ENCODE measurements around the gene IMMP1L. TPM values are rescaled to one million over a fixed set of nuclear protein-coding genes. Genes with fewer than 3 reads are reported as not detected.
"Not testable (repeated sequence)": the region's sequence is repeated elsewhere in the genome, so short reads cannot be mapped to it uniquely, and the experiment has no call there.

The IMMP1L gene
- total RNA-seq, 3 donors from 2014 or later: 23.9 to 66.3 (median 27.2) TPM

DNA sequence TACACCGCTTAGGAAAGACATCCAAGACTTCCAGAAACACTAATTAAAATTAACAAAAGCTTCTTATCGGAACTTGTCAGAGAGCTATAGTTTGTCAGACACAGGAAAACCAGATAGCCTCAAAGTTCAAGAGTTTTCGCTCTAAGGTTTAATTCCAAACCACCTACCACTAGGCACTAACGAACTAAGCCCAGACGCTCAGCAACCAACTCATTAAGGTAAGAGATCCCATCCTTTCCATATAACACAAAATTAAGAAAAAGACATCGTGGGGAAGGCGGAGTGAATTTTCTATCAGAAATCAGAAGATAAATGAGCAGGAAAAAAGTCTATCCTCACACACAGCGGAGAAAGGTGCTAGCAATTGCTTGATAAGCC is 382 bp downstream of the IMMP1L start:
- DNase-seq (ENCODE audit: low spot score in 2 of 2): no peak
- no peak for TF ChIP-seq CTCF (IDR thresholded peaks at IDR 0.05)
- TF ChIP-seq POLR2A (IDR thresholded peaks at IDR 0.05): no peak
- TF ChIP-seq POLR2AphosphoS5 (IDR thresholded peaks at IDR 0.05): no peak
- Histone ChIP-seq H3K9me3 (no peaks in the 10 kb centered on the region), H3K4me3 (peak overlapping the region; percentile 87 to 92 (median 90)), H3K4me1 (peaks cover 0 to 6% of the 10 kb centered on the region in 2 donors), H3K27me3 (no peaks in the 10 kb centered on the region), H3K36me3 (no peaks in the 10 kb centered on the region), H3K27ac (peak overlapping the region; percentile 85 to 86)
- intact Hi-C loops (cut with DNase I; ENCODE audit: low total_unique reads): no loop called here

- Histone ChIP-seq H3K9me3 (no peaks in the 10 kb centered on the region), H3K4me3 (no peak overlapping the region), H3K36me3 (no peaks in the 10 kb centered on the region), H3K27ac (no peak overlapping the region), H3K27me3 (no peaks in the 10 kb centered on the region), H3K4me1 (no peaks in the 10 kb centered on the region)
- no peak for TF ChIP-seq POLR2AphosphoS5 (IDR thresholded peaks at IDR 0.05)
- TF ChIP-seq CTCF (IDR thresholded peaks at IDR 0.05): no peak
- TF ChIP-seq POLR2A (IDR thresholded peaks at IDR 0.05): no peak
- intact Hi-C loops (cut with DNase I; ENCODE audit: low total_unique reads): loop anchor here (2.0 kb wide), 1 partner anchor 48 kb away; no protein-coding TSS in a partner anchor
- DNase-seq (ENCODE audit: low spot score in 2 of 2): no peak
Observed at GRCh38 chr11:31500560-31500959, 8.9 kb downstream of the IMMP1L start.

DNA sequence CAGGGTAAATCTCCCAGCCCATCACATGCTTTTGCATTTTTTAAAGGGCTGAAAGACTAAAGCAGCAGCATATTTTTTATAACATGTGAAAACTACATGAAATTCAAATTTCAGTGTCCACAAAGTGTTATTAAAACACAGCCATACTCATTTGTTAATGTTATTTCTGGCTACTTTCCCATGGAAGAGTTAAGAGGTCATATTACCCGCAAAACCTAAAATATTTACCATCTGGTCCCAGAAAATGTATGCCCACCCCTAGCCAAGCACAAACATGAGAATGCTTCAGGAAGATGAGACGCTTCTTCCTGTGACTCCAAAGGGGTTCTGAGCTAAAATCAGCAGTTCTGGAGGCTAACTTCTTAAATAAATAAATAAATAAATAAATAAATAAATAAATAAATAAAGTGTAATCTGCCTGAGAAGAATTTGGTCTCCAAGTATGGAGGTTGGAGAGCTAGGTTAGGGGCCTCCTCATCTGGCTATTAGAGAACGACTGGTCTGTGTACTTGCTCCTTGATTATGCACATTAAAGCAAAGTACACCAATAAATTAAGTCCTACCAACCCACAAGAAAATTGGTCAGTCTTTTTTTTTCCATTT is 9.7 kb downstream of the IMMP1L start:
- TF ChIP-seq CTCF (IDR thresholded peaks at IDR 0.05) (no peak), POLR2AphosphoS5 (IDR thresholded peaks at IDR 0.05) (no peak), POLR2A (IDR thresholded peaks at IDR 0.05) (no peak)
- H3K9me3 ChIP-seq: no peaks in the 10 kb centered on the region

GRCh38 chr11:31493762-31494161 is 15.7 kb downstream of the IMMP1L start:
- H3K4me3 ChIP-seq; H3K4me1 ChIP-seq; H3K36me3 ChIP-seq; H3K27ac ChIP-seq; DNase-seq (ENCODE audit: low spot score in 2 of 2); H3K9me3 ChIP-seq; intact Hi-C loops (cut with DNase I; ENCODE audit: low total_unique reads); H3K27me3 ChIP-seq: not testable (repeated sequence)

More for the DNA sequence above, 9.7 kb downstream of the IMMP1L start:
- Histone ChIP-seq H3K4me1 (no peaks in the 10 kb centered on the region), H3K27ac (no peak overlapping the region), H3K36me3 (no peaks in the 10 kb centered on the region), H3K27me3 (no peaks in the 10 kb centered on the region), H3K4me3 (no peak overlapping the region)
- intact Hi-C loops (cut with DNase I; ENCODE audit: low total_unique reads): loop anchor here (2.0 kb wide), 1 partner anchor 47 kb away; no protein-coding TSS in a partner anchor
- no peak for DNase-seq (ENCODE audit: low spot score in 2 of 2)

- Histone ChIP-seq H3K4me3 (no peak overlapping the region), H3K4me1 (no peaks in the 10 kb centered on the region), H3K27me3 (no peaks in the 10 kb centered on the region), H3K36me3 (no peaks in the 10 kb centered on the region), H3K9me3 (no peaks in the 10 kb centered on the region), H3K27ac (no peak overlapping the region)
- DNase-seq (ENCODE audit: low spot score in 2 of 2): no peak
- TF ChIP-seq CTCF (IDR thresholded peaks at IDR 0.05) (no peak), POLR2A (IDR thresholded peaks at IDR 0.05) (no peak), POLR2AphosphoS5 (IDR thresholded peaks at IDR 0.05) (no peak)
- intact Hi-C loops (cut with DNase I; ENCODE audit: low total_unique reads): no loop called here
Observed at GRCh38 chr11:31493235-31493634, 16.2 kb downstream of the IMMP1L start.

Measured in breast epithelium (tissue), 4 donors.